ENCODE measurements around the gene FLNC. TPM values are rescaled to one million over a fixed set of nuclear protein-coding genes. Genes with fewer than 3 reads are reported as not detected.

The FLNC gene
- total RNA-seq, 1 donor from 2014 or later = 16.2 TPM

GRCh38 chr7:128831178-128831993 is 1.2 kb downstream of the FLNC start:
- no peak for DNase-seq (ENCODE audit: low spot score)

- no peak for DNase-seq (ENCODE audit: low spot score)
Measured at GRCh38 chr7:128831994-128832879, 2.0 kb downstream of the FLNC start.

- no peak for DNase-seq (ENCODE audit: low spot score)
Measured at GRCh38 chr7:128832880-128833147, 2.6 kb downstream of the FLNC start.

DNA sequence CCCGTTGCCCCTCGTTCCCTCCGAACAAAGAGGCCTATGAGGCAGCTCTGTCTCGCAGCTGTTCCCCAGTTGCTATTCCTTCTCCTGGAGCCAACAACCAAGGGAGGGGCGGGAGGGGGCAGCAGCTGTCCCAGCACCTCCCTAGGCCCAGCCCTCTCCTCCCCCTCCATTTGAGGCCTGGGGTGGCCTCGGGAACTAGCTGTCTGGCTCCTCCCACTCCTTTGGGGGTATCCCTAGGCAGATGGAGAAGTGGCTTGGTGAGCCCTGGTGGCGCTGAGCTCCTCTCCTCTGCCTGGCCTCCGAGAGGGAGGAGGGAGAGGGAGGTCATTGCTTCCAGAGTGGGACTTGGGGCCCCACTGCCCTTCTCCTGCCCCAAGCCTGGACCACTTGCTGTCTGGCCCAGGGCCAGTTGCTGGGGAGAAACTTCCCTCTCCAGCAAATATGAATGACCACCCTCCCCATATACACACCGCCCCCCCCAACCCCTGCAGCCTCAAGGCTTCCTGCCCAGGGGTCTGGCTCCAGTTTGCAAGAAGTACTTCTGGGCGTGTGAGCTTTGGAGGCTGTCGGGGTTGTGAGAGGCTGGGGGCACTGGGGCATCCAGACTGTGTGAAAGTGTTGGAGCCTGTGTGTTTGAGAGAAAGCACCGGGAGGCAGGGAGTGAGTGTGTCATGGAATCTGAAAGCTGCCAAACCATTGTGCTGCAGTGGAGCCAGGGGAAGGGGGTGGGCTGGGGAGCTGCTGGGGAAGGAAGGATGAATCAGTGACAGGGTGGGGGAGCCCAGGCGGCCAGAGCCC is 3.1 kb downstream of the FLNC start:
- DNase-seq (ENCODE audit: low spot score) = no peak

DNA sequence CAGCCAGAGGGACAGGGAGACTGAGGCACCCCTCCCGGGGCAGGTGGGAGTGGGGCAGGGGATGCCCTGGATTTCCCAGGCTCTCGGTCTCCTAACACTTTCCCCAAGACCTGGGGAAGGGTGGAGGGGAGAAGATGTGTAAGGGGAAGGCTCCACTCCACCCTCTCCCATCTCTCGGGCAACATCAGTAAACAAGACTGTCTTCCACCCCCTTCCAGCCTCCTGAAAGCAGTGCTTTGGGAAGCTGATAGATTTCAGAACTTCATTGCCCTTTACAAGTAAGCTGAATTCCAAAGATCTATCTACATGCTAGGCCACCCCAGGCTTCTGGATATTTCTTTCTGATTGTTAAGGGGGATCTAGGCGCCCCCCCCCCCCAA is 3.7 kb downstream of the FLNC start:
- no peak for DNase-seq (ENCODE audit: low spot score)

DNA sequence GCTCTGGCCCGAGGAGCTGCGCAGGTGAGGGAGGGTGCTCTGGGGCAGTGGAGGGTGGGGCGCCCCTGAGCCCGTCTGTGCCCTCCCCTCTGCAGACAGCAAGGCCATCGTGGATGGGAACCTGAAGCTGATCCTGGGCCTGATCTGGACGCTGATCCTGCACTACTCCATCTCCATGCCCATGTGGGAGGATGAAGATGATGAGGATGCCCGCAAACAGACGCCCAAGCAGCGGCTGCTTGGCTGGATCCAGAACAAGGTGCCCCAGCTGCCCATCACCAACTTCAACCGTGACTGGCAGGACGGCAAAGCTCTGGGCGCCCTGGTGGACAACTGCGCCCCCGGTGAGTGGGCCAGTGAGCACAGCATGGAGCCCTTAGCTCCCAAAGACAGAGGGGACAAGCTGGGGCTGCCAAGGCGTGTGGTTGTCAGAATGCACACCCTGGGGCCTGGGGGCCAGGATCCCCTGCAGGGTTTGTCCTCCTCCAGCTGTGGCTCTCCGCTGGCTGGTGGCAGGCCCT is 5.1 kb downstream of the FLNC start:
- no peak for DNase-seq (ENCODE audit: low spot score)

GRCh38 chr7:128835790-128836641 is 5.8 kb downstream of the FLNC start:
- DNase-seq (ENCODE audit: low spot score) = no peak

DNA sequence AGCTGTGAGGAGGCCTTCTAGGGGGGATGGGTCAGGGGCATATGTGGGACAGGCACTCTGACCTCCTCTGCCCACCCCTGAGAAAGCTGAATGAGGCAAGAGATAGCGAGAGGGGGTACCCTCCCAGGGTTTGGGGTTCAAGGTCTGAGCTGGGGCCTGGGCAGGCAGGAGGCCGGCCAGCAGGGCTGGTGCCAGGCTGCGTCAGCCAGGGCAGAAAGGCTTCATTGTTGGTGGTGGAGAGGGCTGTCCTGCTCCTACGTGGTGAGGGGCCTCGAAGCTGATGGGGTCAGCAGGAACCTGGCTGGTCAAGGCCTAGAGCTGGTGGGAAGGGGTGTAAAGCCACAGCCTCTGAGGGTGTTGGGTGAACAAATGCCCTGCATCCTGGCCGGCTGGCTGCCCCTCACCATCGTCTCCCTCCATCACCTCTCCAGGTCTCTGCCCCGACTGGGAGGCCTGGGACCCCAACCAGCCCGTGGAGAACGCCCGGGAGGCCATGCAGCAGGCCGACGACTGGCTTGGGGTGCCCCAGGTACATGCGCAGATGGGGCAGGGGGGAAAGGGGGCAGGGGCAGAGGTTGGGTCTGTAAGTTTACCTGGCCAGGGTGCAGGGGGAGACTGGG is 6.6 kb downstream of the FLNC start:
- no peak for DNase-seq (ENCODE audit: low spot score)

DNA sequence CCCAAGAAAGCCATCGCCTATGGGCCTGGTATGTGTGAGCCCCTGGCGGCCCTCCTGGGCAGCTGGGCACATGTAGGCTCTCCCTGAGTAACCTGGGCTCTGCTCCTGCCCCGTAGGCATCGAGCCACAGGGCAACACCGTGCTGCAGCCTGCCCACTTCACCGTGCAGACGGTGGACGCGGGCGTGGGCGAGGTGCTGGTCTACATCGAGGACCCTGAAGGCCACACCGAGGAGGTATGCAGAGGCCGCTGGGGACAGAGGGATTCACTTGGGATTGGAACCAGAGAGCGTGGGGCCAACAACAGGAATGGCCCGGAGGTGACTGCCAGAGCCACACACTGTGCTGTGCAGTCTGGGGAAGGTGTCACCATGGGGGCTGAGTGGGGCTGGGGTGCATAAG is 7.3 kb downstream of the FLNC start:
- DNase-seq (ENCODE audit: low spot score) = no peak

- no peak for DNase-seq (ENCODE audit: low spot score)
Measured at GRCh38 chr7:128838109-128838779, 8.0 kb downstream of the FLNC start.

DNA sequence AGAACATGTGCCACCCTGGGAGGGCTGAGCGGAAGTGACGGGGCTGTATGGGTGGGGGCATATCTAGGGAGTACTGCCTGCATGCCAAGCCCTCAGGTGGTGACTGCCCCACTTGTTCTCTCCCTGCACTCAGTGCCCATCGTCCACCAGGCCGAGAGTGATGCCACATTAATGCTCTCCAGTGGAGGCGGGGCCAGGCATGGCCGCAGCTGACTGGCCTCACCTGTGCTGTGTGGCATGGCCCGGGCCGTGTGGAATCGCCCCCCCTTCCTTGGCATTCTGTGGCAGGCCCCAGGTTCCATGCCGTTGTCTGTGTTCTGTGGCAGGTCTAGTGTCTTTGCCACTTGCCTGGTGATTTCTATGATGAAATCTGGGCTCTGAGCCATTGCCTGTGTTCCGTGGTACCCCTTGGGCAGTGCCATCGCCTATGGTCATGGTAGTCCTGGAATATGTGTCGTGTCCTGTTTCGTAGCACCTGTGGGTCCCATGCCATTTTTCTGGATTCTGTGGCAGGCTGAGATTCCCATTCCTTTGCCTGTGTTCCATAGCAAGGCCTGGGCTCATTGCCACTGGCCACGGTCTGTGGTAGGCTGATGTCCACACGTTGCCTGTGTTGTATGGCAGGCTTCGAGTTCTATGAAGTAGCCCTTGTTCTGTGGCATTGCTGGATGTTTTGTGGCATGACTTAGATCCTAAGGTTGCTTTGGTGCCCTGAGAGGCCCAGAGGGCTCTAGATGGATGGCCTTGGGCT is 8.9 kb downstream of the FLNC start:
- no peak for DNase-seq (ENCODE audit: low spot score)

DNA sequence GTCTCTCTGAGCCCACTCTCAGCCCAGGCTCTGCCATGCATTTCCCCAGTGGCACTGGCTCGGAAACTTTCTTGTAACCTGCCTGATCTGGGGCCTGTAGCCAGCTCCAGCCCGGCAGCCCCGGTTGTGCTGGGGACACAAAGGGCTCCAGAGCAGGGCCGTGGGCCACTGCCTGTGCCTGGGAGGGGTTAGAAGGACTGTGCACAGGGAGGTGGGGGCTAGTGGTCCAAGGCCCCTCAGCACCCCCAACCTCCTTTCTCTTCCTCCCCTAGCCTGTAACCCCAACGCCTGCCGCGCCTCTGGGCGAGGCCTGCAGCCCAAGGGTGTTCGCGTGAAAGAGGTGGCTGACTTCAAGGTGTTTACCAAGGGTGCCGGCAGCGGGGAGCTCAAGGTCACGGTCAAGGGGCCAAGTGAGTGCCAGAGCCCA is 9.6 kb downstream of the FLNC start:
- DNase-seq (ENCODE audit: low spot score) = no peak

- no peak for DNase-seq (ENCODE audit: low spot score)
Measured at GRCh38 chr7:128840326-128841170, 10.3 kb downstream of the FLNC start.

- DNase-seq (ENCODE audit: low spot score) = no peak
Measured at GRCh38 chr7:128841171-128841690, 11.0 kb downstream of the FLNC start.

DNA sequence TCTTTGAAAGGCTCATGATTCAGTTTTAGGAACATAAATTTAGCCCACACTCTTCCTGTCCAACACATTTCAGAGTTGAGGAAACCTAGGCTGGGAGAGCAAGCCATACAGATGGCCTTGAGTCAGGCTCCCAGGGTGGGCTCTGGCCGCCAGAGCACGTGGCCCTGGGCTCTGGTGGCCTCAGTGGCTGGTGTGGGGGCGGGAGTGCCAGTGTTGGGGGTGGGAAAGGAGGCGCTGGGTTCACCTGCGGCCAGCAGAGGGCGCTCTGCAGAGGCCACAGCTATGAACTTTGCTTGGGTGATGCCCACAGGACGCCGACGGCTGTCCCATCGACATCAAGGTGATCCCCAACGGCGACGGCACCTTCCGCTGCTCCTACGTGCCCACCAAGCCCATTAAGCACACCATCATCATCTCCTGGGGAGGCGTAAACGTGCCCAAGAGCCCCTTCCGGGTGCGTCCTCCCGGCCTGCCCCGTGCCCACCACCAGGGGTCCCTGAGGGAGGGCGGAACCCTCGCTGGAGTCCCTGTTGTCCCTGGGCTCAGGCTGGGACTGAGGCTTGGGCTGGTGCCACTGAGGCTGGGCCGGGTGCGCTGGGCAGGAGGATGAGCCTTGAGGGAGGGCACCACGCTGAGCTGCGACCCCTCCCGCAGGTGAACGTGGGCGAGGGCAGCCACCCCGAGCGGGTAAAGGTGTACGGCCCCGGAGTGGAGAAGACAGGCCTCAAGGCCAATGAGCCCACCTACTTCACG is 11.9 kb downstream of the FLNC start:
- no peak for DNase-seq (ENCODE audit: low spot score)

GRCh38 chr7:128842674-128843641 is 12.8 kb downstream of the FLNC start:
- no peak for DNase-seq (ENCODE audit: low spot score)

Data from mesenteric fat pad (tissue), 1 donor.